Activated CD4-positive, alpha-beta T cell treated with anti-CD3 and anti-CD28 coated beads, Interleukin-2, amount 50 U/mL, for 48 hours (primary cell): ENCODE measurements around the gene PSD2.
A peak's percentile ranks its signal among the peaks of the same experiment; 100 is the strongest.

Experiments
- DNase-seq, 2 experiments: peaks; one replicate each; pipeline ENCODE4 v3.0.0-alpha.2; 2020

Gene PSD2

GRCh38 chr5:139862313-139862712 lies 66.7 kb downstream of the PSD2 start:
- DNase-seq: no peak

GRCh38 chr5:139862803-139863202 lies 67.2 kb downstream of the PSD2 start:
- DNase-seq: no peak

- DNase-seq: no peak
Measured at GRCh38 chr5:139863361-139863760, 67.8 kb downstream of the PSD2 start.

GRCh38 chr5:139863855-139864558 lies 68.4 kb downstream of the PSD2 start:
- DNase-seq: peak; percentile 66 to 71

DNA sequence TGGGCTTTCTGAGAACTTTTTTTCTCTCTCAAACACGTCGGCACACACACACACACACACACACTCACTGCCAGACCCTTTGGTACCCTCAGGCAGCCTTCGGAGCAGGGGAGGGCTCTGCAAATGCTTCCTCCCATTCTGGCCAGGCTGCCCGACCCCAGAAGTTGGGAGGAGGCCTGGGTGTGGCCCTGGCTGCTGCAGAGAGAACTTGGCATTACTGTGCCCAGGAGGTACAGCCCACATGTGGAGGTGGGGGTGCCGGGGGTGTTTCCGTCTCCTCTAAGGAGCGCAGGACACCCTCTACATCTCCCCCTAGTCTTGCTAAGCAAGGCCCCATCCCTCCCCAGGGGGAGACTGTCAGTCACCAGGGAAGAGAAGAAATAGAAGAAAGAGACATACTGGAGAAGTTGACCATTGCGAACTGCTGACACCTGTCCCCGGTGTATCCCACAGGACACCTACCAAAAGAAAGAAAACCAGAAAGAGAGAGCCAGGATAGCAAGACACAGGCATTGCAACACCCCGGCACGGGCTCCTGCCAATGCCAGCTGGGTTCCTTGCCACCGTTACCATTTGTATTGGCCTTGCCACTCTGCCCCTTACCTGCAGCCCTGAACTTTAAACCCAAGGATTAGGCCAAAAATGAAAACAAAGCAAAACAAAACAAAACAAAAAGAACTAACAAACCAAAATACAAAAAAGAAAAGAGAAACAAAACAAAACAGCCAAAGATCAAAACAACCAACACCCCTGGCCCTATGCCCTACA lies 69.3 kb downstream of the PSD2 start:
- DNase-seq: no peak

DNA sequence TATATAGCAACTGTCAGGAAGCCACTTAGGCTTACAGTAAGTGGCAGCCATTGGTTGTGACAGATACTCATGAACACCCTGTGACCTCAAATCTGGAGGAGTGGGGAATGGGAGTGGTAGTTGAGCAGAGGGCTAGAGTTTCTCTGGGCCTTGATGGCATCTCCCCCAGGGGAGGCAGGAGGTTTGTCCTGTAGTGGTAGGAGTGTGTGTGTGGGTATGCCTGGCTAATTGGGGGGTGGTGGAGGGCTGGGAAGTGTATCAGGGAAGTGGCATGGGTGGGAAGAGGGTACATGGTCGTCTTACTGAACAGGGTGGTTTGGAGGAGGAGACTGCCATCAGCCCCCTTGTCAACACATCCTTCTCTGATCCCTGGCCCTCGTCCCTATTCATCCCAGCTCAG lies 71.5 kb downstream of the PSD2 start:
- DNase-seq: no peak

DNA sequence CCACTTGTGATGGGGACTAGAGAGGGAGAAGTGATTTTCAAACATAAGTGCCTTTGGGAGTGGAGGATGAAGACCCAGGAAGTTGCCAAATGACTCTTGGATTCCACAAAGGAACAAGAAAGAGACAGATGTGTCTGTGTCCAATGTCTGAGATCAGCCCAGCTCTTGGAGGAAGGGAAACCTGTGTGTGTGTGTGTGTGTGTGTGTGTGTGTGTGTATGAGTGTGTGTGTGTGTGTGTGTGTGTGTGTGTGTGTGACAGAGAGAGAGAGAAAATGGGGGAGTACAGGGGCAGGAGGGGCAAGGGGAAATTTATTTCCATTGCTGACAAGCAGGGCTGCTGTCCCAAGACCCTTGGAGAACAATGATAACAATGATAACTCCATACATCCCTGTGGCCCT lies 72.0 kb downstream of the PSD2 start:
- DNase-seq: no peak

DNA sequence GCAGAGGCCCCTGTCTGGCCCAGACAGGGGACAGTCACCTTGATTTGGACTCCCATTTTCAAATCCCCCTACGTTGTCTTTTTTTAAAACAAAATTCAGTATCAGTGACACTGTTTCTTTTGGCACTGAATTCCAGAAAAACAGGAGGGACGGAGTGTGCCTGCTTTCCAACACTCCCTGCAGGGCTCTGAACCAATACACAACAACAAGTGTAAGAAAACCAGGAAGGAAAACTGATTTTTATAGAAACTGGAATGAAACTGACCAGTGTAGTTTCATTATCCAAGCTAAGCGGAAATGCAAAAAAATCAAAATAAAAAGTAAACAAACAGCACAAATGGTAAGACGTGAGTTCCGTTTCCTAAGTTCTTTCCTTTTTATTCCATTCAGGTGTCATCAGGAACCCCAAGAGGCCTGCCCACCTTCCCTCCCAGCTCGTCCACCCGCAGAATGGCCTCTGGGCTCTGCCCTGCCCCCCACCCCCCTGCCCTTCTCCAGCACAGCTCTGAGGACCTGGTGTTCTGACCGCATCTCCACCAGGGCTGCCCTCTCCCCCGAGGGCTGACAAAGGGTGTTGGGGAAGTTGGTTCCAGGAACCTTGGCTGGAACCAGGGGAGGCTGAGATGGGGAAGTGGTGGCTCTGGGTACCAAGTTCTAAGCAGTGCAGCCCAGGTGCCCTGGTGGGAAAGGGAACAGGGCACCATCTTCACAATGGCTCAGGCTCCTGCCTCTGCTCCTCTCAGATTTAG lies 73.6 kb downstream of the PSD2 start:
- DNase-seq: no peak

DNA sequence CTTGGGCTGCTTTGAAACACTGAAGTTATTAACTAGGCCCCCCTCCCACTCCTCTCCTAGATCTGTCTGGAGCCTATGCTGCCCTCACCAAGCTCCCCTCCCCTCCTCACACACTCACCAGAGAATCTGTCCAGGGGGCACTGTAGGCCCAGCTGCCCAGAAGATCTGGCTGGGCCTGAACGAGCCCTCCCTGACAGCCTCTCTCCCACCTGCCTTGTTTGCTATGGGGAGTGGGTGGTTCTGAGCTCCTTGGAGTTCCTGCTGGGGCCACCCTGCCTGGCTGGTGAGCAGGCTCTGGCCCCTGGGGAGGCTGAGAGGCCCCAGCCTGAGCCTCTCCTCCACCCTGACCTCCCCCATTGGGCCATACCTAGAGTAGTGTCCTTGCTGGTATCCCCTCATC lies 75.1 kb downstream of the PSD2 start:
- no peak for DNase-seq

DNA sequence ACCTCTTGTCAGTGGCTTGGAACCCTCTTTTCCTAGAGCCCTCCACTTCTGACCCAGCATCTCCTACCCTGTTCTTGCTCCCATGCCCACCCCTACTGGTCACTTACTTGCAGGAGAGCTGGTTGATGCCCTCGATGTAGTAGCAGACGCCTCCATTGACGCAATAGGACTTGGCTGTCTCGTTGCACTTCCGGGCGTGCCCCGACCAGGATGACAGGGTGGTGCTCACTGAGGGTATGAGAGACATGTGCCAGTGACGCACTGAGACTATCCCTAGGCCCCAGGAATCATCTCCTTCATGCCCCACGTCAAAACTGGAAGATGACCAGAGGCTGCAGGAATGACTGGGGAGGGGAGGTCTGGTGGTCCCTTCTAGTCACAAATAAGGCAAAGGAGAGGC lies 76.0 kb downstream of the PSD2 start:
- no peak for DNase-seq

- DNase-seq: no peak
Measured at GRCh38 chr5:139872052-139872766, 76.6 kb downstream of the PSD2 start.

DNA sequence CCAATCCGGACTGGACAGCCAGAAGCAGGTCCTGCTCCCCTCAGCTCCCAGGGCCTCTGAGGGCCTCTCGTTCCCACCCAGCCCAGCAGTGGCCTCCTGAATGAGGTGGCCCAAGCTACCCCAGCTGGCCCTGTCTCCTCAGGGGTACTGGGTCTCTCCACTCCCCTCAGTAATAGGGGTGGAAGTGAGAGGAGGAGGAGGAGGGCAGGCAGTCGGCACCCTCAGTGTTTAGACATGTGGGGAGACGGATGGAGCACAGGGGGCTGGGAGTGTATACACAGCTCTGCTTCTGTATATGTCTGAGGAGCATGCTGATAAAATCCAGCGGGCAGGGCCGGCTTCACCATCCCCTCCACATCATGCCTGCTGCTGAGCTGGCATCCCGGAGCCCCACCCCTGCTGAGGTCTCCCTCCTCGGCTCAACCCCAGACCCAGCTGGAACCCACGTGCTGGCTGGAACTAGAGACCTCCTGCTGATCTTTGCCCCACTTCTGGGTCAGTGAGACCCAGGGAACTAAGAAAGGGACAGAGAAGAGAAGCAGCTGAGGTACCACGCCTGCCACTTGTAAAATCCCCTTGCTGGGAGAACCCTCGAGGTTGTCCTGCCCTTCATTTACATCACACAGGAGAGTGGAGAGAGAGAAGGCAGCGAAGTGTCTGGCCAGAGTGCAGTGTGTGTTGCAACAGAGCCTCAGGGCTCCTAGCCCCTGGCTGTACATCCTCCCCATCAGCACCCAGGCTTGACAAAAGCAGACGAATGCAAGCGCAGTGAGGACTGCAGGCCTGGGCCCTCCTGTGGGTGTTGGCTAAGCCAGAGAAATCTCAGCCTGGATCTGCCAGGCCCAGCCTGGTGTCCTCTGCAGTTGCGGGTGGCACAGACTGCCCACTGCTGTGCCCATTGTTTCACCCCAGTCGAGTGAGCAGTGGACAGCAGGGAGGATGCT lies 77.5 kb downstream of the PSD2 start:
- DNase-seq: no peak

GRCh38 chr5:139875957-139876356 lies 80.3 kb downstream of the PSD2 start:
- DNase-seq: no peak

DNA sequence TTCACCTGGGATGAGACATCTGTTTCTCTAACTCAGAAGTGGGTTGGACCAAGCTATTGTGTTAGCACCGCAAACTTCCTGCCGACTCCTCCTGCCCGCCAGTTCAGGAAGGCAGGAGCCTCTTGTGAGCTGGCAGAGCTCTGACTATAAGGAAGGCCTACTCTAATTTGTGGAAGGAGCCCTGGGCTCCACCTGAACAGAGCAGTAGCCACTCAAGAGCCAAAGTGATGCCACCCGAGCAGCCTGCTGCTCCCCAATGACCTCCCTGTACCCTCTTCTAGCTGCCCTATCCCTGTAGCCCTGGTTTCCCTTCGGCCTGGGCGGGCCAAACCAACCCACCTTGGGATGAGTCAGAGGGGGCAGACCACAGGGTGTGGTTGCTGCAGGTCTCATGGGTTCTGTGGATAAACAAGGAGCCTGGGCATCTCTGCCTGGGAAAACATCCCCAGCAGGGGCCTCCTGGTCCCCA lies 81.6 kb downstream of the PSD2 start:
- peak in 1 of 2 experiments; percentile 19 for DNase-seq

DNA sequence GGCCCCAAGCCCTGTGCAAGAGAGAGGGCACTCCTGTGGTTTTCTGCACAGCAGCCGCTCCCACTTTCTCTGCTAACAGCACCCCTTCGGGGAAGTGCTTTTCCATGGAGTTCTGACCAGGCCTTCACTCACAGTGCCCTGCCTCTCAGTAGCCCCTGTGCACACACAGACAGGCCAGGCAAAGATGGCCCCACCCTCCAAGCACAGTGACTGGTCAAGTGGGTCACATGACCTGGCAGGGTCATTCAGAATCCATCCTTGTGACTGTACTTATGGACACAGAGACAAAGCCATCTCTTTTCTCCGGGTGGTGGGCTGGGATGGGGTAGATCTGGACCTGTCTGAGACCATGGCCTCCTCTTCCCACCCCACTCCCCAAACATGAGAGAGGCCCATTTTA lies 82.5 kb downstream of the PSD2 start:
- no peak for DNase-seq

- DNase-seq: no peak
Measured at GRCh38 chr5:139880416-139881142, 85.0 kb downstream of the PSD2 start.

- no peak for DNase-seq
Measured at GRCh38 chr5:139881143-139881733, 85.6 kb downstream of the PSD2 start.

DNA sequence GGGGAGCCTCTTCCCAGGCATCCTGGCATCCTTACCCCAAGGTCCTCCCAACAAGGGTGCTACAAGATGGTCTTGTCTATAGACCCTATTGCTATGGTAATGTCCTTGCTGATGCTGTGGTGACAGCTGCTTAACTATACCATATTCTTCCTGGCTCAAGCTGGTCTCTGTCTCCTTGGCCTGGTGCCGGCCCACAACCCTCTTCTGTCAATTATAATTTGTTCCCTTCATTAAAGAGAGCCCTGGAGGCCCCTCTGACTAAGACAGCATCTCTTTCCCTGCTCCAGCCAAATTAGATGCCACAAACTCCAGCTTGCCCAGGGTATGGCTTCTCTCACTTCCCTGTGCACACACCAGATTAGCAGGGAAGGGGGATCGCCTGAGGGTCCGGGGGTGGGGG lies 86.7 kb downstream of the PSD2 start:
- DNase-seq: no peak

- no peak for DNase-seq
Measured at GRCh38 chr5:139882961-139883539, 87.4 kb downstream of the PSD2 start.

- DNase-seq: no peak
Measured at GRCh38 chr5:139884144-139884543, 88.5 kb downstream of the PSD2 start.
